ENCODE measurements around the gene KCNE2.
"Not testable (repeated sequence)": the region's sequence is repeated elsewhere in the genome, so short reads cannot be mapped to it uniquely, and the experiment has no call there.

KCNE2 gene

DNA sequence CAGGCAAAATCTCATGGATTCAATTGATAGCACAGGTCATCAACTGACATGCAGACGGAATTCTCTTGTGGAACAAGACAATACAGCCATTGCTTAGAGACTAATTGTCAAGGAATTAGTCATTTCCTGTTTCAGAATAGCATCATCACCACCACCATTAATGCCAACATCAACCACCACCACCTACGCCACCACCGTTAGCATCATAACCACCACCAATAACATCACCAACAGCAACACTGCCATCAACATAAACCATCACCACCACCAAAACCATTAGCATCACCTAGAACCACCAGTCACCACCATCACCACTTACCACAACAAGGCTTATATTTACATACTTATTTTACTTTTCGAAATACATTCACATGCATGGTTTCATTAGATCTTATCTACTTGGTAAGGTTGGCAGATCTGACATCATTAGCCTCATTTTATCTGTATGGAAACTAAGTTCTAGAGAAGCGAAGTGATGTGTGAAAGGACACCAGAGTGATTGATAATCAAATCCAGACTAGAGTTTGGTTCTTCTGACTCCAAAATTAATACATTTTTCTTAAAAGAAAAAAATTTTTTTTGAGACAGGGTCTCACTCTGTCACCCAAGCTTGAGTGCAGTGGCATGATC is 53.8 kb downstream of the KCNE2 start:
- not testable (repeated sequence) for DNase-seq
